ENCODE results near the gene KRT9. TPM values are rescaled to one million over a fixed set of nuclear protein-coding genes. Genes with fewer than 3 reads are reported as not detected.

Gene KRT9
- total and polyA plus RNA-seq, 2 of the 13 experiments (the other 11 are each of a cell fraction or from before 2014, with no cell fraction given) = not detected

- Histone ChIP-seq H3K4me1 (ENCODE audit: insufficient read depth, low read length) (peaks cover 48% of the 10 kb centered on the region), H3K4me3 (replicated peaks in 1 of 3; ENCODE audit: insufficient read depth in 1 of 3, low read depth in 2 of 3, low read length in 3 of 3) (no peak overlapping the region), H3K27me3 (ENCODE audit: control insufficient read depth in 1 of 2, insufficient read depth in 2 of 2, low read length in 2 of 2) (peaks cover 4 to 16% of the 10 kb centered on the region in 2 experiments; a peak in 3 of 5 replicates), H3K27ac (ENCODE audit: extremely low read length, insufficient read depth, low read length) (no peak overlapping the region), H3K79me2 (ENCODE audit: insufficient read depth, low read length) (no peaks in the 10 kb centered on the region), H3K9me3 (ENCODE audit: low read length) (no peaks in the 10 kb centered on the region), H2AFZ (ENCODE audit: low read length) (no peak overlapping the region), H3K9ac (ENCODE audit: insufficient read depth, low read depth, low read length) (no peak overlapping the region), H3K36me3 (replicated peaks in 1 of 2; ENCODE audit: control insufficient read depth in 1 of 2, insufficient read depth in 2 of 2, low read length in 2 of 2) (no peaks in the 10 kb centered on the region), H3K4me2 (ENCODE audit: low read depth, low read length) (no peak overlapping the region), H4K20me1 (ENCODE audit: insufficient read depth, low read length) (no peaks in the 10 kb centered on the region)
- in situ Hi-C loops (cut with HindIII; ENCODE audit: extremely low pct_ligation_motif_present, low pct_unique_long_range_greater_than_20kb) = loop anchor here (5.0 kb wide), 2 partner anchors 60 to 115 kb away; partner anchors contain the start of gene KRT36
- DNase-seq (ENCODE audit: low spot score) = no peak
- intact Hi-C loops (cut with micrococcal nuclease; ENCODE audit: unreplicated experiment) = no loop called here
- WGBS (ENCODE audit: low lambda C conversion rate) = 29% methylated on average over 9 of the region's 9 CpGs
- ATAC-seq = no peak
- CTCF ChIA-PET (ENCODE audit: low intra/inter-chr PET ratio, low total read pairs) = interaction anchor here (2.6 to 6.3 kb wide), 2 partner anchors 115 to 691 kb away, joined by 11 to 84 read pairs; no protein-coding TSS in a partner anchor
- no peak for FAIRE-seq
- TF ChIP-seq ZNF891 (CRISPR knock-in tag; IDR thresholded peaks at IDR 0.05) = no peak
- no peak for TF ChIP-seq ZNF564 (CRISPR knock-in tag; IDR thresholded peaks at IDR 0.05)
- TF ChIP-seq, protein P1, sequence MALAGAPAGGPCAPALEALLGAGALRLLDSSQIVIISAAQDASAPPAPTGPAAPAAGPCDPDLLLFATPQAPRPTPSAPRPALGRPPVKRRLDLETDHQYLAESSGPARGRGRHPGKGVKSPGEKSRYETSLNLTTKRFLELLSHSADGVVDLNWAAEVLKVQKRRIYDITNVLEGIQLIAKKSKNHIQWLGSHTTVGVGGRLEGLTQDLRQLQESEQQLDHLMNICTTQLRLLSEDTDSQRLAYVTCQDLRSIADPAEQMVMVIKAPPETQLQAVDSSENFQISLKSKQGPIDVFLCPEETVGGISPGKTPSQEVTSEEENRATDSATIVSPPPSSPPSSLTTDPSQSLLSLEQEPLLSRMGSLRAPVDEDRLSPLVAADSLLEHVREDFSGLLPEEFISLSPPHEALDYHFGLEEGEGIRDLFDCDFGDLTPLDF (CRISPR knock-in tag; IDR thresholded peaks at IDR 0.05) = no peak
- TF ChIP-seq KLF9 (CRISPR knock-in tag; IDR thresholded peaks at IDR 0.05; ENCODE audit: low read depth) = no peak
- TF ChIP-seq PCBP1 (IDR thresholded peaks at IDR 0.05; ENCODE audit: borderline replicate concordance, low read depth, low read length) = no peak
- TF ChIP-seq ZNF782 (CRISPR knock-in tag; IDR thresholded peaks at IDR 0.05; ENCODE audit: borderline replicate concordance) = no peak
- TF ChIP-seq KLF16 (CRISPR knock-in tag; IDR thresholded peaks at IDR 0.05) = no peak
- no peak for TF ChIP-seq MATR3 (CRISPR knock-in tag; IDR thresholded peaks at IDR 0.05)
- POLR2A ChIA-PET = interaction anchor here (2.8 to 3.3 kb wide), 2 partner anchors 17 to 19 kb away, joined by 8 to 26 read pairs; partner anchors contain the start of gene KRT19
- BruUV-seq (replicated peaks) = no TSS peak
Observed at GRCh38 chr17:41547378-41547841, 24.4 kb downstream of the KRT9 start.

All from HepG2 (cell line).